Effector memory CD8-positive, alpha-beta T cell (primary cell): ENCODE measurements around the gene GMPPA.

Source experiments
- ATAC-seq: fragments of 150-1000 bp; cut with Tn5 transposase; replicated peaks from 2 replicates; pipeline ENCODE4 v1.10.0; 2021; ENCODE audit warnings: mild to moderate bottlenecking, moderate library complexity
- DNase-seq, 3 experiments: peaks; one replicate each; pipeline ENCODE4 v3.0.0; 2021
- H3K27ac Mint-ChIP-seq, 2 donors: one replicate each; pipeline ENCODE4 v1.8.0; 2022; ENCODE audit warnings: mild to moderate bottlenecking in 2 of 2, mixed read lengths in 2 of 2, moderate library complexity in 2 of 2
- H3K27me3 Mint-ChIP-seq, 2 donors: one replicate each; pipeline ENCODE4 v1.8.0; 2022; ENCODE audit warnings: mixed read lengths in 2 of 2
- H3K36me3 Mint-ChIP-seq: one replicate; pipeline ENCODE4 v1.8.0; 2022; ENCODE audit warnings: mild to moderate bottlenecking, moderate library complexity, mixed read lengths; ENCODE audit not compliant: insufficient read depth
- H3K4me1 Mint-ChIP-seq, 2 donors: one replicate each; pipeline ENCODE4 v1.8.0; 2022; ENCODE audit warnings: low read depth in 2 of 2, mixed read lengths in 2 of 2
- H3K4me3 Mint-ChIP-seq, 2 donors: one replicate each; pipeline ENCODE4 v1.8.0; 2022; ENCODE audit warnings: mild to moderate bottlenecking in 2 of 2, mixed read lengths in 2 of 2, moderate library complexity in 2 of 2
- H3K9me3 Mint-ChIP-seq, 2 donors: one replicate each; pipeline ENCODE4 v1.8.0; 2022; ENCODE audit warnings: mixed read lengths in 2 of 2

GMPPA gene

DNA sequence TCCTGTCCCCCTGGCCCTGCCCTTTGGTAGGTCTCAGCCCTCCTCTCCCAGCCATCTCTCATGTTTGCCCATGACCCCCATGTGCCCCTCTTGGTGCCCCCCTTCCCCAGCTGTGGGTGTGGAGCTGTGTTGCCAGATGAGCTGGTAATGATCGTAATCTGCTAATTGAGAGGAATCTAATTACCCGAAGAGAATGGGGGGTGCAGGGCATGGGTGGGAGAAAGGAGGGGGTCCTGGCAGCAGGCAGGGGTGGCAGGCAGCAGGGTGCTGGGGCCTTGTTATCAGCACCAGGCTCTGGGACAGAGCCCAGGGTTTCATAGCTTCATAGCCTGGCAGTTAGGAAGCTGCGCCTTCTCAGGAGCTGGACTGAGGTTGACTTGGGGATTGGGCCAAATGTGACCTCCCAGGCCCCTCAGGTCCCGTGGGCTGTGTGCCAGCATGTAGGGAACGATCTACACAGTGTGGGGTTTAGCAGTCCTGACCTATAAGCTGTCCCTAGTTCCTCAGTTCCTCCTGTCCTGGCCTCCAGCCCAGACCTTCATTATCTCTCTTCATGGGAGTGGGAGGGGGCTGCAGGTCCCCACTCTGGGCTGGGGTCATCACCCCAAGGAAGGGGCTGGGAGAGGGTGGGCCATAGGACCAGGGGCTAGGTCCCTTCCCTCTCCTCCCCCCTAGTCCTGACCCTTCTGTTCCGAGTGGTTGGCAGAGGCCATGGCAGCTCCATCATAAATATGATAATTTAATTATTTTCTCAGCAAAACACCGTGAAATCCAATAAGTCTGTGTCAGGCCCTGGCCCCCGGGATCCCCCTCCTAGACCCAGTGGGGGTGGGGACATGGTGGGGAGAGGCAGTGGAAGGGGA, 9.1 kb downstream of the GMPPA start:
- Mint-ChIP-seq H3K27me3 (peaks cover 40 to 54% of the 10 kb centered on the region in 2 donors), H3K9me3 (no peaks in the 10 kb centered on the region), H3K36me3 (peaks cover 21% of the 10 kb centered on the region), H3K4me3 (no peak overlapping the region), H3K4me1 (peaks cover 13 to 14% of the 10 kb centered on the region in 2 donors), H3K27ac (peak overlapping the region in 1 of 2 donors; percentile 17)
- ATAC-seq (no peak), DNase-seq (no peak)

DNA sequence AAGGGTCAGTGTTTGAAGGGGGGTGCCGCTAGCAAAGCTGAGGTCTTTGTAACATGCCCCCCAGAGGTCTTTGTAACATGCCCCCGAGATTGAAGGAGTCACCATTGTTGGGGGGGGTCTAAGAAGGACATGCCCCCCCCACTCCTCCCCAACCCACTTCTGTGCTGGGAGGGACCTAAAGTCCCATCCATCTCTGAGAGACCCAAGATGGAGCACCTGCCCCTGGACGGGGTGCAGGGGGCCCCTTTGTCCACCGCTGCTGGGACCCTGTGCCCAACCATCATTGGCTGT, 9.7 kb downstream of the GMPPA start:
- H3K4me3 Mint-ChIP-seq, result no peak overlapping the region
- peak overlapping the region in 1 of 2 donors; percentile 17 for H3K27ac Mint-ChIP-seq
- H3K9me3 Mint-ChIP-seq, result no peaks in the 10 kb centered on the region
- peaks cover 46 to 60% of the 10 kb centered on the region in 2 donors for H3K27me3 Mint-ChIP-seq
- ATAC-seq (no peak), DNase-seq (no peak)
- peaks cover 17 to 19% of the 10 kb centered on the region in 2 donors for H3K4me1 Mint-ChIP-seq
- H3K36me3 Mint-ChIP-seq, result peaks cover 21% of the 10 kb centered on the region

DNA sequence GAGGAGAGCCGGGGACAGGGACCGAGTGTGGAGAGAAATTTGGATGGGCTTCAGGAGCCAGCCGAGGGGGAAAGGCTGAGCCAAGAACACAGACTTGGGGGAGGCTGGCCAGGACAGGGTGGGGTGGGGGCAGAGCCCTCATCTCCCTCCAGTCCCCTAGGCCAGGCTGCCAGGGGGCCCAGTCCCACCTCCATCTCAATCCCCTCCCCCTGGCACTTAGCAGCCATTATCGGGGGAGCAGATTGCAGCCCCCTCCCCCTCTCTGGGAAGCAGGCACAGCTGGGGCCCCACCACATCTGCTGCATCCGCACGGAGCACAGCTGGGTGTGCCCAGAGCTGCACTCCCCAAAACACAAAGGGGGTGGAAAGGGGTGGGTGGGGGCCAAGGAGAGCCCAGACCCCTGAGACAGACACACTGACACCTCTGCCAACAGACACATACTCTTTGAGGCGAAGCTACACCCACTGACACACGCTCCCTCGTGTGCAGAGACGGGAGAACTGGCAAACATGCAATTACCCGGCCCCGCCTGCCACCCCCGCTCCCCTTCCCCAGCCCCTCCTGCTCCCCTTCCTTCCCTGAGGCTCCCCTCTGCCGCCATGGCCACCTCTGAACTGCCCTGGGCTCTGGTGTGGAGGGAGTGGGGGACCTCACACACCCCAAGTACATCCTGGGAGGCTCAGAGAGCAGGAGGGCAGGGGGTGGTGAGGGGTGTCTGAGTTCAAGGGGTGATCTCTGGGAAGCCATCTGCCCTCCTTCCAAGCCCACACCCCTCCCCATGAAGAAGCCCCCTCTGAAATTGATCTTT, 10.5 kb downstream of the GMPPA start:
- Mint-ChIP-seq H3K36me3 (peaks cover 19% of the 10 kb centered on the region), H3K4me3 (peak overlapping the region; percentile 63 to 67), H3K27me3 (peaks cover 53 to 68% of the 10 kb centered on the region in 2 donors), H3K27ac (no peak overlapping the region), H3K9me3 (no peaks in the 10 kb centered on the region), H3K4me1 (peaks cover 24 to 25% of the 10 kb centered on the region in 2 donors)
- DNase-seq (no peak), ATAC-seq (peak; percentile 36)

DNA sequence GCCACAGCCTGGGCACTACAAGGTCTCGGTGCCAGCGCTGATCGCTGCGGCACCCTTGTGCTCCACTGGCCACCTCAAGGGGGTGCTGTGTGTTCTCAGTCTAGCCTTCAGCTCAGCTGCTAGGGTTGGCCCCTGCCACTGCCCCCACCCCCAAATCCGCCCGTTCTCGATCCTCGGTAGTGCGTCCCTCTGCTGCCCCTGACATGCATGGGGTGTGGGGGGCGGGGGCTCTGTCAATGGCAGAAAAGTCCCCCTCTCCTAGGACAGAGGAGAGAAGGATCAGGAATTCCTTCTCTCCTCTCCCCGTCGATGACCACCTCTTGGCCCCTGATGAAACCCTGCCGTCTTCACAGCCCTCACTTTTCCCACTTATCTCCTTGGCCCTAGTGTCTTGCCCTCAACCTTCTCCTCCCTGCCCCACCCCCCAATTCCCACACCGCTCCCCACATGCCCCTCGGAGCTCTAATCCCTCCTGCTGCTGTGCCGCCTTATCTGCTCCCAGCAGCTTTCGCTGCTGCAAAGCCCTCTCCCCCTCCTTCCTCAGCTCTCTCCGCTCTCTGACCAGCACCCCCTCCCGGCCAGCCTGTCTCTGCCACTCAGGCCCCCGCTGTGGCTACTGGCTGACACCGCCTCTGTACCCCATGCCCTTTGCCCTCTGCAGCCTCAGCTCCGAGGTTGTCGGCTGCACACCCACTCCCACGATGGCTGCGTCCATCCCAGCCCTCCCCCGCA, 11.3 kb downstream of the GMPPA start:
- ATAC-seq (peak; percentile 90), DNase-seq (peak; percentile 39 to 47 (median 44))
- H3K4me1 Mint-ChIP-seq, result peaks cover 26 to 27% of the 10 kb centered on the region in 2 donors
- H3K9me3 Mint-ChIP-seq, result no peaks in the 10 kb centered on the region
- peak overlapping the region; percentile 63 to 67 for H3K4me3 Mint-ChIP-seq
- no peak overlapping the region for H3K27ac Mint-ChIP-seq
- H3K36me3 Mint-ChIP-seq, result peaks cover 16% of the 10 kb centered on the region
- peaks cover 58 to 75% of the 10 kb centered on the region in 2 donors for H3K27me3 Mint-ChIP-seq

DNA sequence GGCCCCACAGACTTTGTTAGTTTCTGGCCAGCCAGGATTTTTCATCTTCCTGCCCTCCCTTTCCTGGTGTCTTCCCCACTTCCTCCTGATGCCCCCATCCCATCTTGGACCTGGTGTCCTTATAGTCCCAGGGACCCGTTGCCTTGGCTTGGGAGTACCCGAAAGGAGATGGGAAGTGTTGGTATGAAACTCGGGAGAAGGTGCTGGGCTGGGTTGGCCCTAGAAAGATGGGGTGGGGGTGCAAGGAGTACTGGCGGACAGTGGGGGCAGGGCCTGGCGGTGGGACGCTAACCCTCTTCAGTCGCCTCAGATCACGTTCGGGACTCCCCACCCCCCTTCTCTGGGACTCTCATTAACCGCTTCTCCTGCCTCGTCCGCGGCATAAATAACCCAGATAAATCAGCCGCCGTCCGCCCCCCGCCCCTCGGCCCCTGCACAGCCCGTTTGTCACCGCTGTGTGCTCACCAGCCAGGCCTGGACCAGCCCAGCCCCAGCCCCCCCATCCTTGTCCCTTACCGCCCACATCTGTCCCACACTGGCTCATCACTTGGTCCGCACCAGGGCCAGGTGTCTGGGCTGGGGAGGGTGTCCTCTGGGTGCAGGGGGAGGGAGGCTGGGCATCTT, 11.9 kb downstream of the GMPPA start:
- no peak for ATAC-seq
- no peak for DNase-seq
- Mint-ChIP-seq H3K36me3 (peaks cover 13% of the 10 kb centered on the region), H3K4me1 (peaks cover 26 to 27% of the 10 kb centered on the region in 2 donors), H3K4me3 (peak overlapping the region; percentile 63 to 67), H3K27ac (no peak overlapping the region), H3K27me3 (peaks cover 65 to 82% of the 10 kb centered on the region in 2 donors), H3K9me3 (no peaks in the 10 kb centered on the region)

DNA sequence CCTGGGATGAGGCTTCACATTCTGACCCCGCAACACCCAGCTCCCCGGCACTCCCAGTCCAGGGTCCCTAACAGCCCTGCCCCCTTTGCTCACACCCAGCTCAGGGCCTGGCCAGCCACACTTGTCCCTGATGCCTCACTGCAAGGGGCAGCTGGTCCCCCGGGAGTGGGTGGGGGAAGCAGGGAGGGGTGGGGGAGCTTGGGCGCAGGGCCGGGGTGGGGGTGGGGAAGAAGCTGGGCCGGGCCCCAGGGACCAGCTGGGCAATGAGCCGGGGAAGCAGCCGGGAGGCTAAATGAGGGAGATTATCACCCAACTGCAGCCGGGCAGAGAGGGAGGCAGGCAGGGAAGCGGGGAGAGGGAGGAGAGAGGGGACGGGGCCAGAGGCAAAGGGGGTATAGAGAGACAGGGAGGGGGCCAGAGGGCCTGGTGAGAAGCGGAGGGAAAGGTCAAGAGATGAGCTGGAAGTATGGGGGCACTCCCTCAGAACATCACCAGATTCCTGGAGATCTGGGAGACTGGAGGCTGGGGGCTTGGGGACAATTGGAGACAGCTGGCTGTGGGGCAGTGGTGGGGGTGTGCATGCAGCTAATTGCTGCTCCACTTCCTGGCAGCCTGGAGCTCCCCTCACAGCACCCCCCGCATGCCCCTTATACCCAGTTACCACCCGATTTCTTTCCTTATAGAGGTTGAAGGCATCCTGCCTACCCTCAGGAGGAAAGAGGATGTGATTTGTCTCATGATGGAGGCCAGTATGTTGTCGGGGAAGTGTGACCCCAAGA, 13.0 kb downstream of the GMPPA start:
- peaks cover 7% of the 10 kb centered on the region for H3K36me3 Mint-ChIP-seq
- no peak overlapping the region for H3K4me3 Mint-ChIP-seq
- H3K27ac Mint-ChIP-seq, result no peak overlapping the region
- ATAC-seq (no peak), DNase-seq (no peak)
- H3K27me3 Mint-ChIP-seq, result peaks cover 76 to 93% of the 10 kb centered on the region in 2 donors
- no peaks in the 10 kb centered on the region for H3K9me3 Mint-ChIP-seq
- H3K4me1 Mint-ChIP-seq, result peaks cover 27 to 29% of the 10 kb centered on the region in 2 donors

DNA sequence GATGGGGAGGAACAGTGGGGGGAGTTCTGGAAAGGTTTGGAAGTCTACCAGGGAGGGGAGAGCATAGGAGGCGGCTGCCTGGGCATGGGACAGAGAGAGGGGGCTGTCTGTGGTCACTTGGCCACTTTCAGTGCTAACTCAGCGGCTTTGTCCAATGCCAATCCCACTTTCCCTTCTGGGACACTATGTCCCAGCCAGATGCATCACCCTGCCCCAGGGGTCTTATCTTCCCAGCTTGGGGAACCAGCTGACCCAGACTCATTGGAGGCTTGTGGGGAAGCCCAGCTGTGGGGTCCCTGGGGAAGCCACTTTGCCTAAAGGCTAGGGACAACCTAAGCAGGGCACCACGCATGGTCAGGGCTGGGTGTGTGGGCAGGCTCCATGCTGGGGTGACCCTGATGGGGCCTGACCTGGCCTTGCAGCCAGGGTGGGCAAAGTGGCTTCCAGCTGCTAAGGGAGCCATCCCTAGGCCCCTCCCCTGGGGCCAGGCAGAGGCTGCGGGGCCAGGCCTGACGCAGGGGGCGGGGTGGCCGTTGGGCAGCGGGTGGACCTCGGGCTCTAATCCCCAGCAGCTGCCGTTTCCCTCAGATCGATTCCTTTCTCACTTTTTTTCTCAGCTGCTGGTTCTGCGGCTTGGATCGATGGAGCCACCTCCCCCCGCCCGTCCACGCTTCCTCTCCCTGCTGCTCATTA, 14.0 kb downstream of the GMPPA start:
- DNase-seq (no peak), ATAC-seq (no peak)
- Mint-ChIP-seq H3K9me3 (no peaks in the 10 kb centered on the region), H3K27ac (no peak overlapping the region), H3K4me3 (no peak overlapping the region), H3K27me3 (peaks cover 86 to 95% of the 10 kb centered on the region in 2 donors), H3K4me1 (peaks cover 25 to 27% of the 10 kb centered on the region in 2 donors), H3K36me3 (peaks cover 2% of the 10 kb centered on the region)

DNA sequence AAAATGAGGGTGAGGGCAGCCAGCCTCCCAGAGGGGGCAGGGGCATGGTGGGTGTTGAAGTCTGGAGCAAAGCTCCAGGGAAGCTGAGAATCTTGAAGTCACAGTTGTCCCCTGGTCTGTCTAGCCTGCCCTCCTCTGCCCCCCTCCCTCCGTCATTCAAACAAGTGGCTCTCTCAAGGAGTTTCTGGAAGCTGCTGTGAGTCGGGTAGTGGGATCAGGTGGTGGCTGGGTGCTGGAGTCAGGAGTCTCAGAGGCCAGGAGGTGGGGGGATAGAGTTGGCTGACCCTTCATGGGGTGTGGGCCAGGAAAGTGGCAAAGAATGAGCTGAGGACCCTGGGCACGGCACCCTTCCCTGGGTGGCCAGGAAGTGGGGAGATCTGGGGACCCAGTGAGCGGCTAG, 15.1 kb downstream of the GMPPA start:
- Mint-ChIP-seq H3K4me1 (peaks cover 25 to 27% of the 10 kb centered on the region in 2 donors), H3K9me3 (no peaks in the 10 kb centered on the region), H3K27ac (no peak overlapping the region), H3K36me3 (peaks cover 2% of the 10 kb centered on the region), H3K4me3 (peak overlapping the region in 1 of 2 donors; percentile 7), H3K27me3 (peaks cover 90 to 97% of the 10 kb centered on the region in 2 donors)
- ATAC-seq (no peak), DNase-seq (no peak)

DNA sequence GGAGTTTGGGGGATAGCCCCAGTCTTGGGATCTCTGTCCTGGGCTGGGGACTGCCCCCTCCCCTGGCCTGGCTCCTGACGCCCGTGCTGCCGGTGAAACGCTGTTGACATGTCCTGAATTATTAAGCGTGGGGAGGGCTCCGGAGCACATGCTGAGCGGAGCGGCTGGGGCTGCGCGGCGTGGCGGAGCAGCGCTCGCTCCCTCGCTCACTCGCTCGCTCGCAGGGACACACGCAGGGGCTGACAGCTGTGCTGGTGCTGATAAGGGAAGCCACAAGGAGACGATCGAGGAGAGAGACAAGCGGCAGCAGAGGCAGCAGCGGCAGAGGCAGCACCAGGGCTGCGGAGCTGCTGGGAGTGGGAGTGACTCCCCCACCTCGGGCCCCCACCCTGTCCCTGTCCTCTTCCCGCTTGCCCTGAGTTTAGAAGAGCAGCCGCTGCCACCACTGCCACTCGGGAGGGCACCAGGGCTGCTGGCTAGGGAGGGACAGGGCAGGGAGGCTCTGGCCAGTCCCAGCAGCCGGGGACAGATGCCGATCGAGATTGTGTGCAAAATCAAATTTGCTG, 15.6 kb downstream of the GMPPA start, which contains the start of gene ASIC4:
ASIC4 (plus strand) TSS at position 287 of the 566 bp plus-strand sequence; CDS start at position 530, 243 bp downstream.
- DNase-seq (no peak), ATAC-seq (no peak)
- H3K4me3 Mint-ChIP-seq, result peak within 1 kb of the TSS in 1 of 2 donors; percentile 7
- H3K4me1 Mint-ChIP-seq, result peaks cover 25 to 27% of the 10 kb centered on the region in 2 donors
- no peaks in the 10 kb centered on the region for H3K9me3 Mint-ChIP-seq
- peaks cover 93 to 100% of the 10 kb centered on the region in 2 donors for H3K27me3 Mint-ChIP-seq
- peaks cover 2% of the 10 kb centered on the region for H3K36me3 Mint-ChIP-seq
- H3K27ac Mint-ChIP-seq, result no peak within 1 kb of the TSS

DNA sequence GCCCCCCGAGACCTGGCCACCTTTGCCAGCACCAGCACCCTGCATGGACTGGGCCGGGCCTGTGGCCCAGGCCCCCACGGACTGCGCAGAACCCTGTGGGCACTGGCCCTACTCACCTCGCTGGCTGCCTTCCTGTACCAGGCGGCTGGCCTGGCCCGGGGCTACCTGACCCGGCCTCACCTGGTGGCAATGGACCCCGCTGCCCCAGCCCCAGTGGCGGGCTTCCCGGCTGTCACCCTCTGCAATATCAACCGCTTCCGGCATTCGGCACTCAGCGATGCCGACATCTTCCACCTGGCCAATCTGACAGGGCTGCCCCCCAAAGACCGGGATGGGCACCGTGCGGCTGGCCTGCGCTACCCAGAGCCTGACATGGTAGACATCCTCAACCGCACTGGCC, 16.1 kb downstream of the GMPPA start:
- no peak overlapping the region for H3K4me3 Mint-ChIP-seq

DNA sequence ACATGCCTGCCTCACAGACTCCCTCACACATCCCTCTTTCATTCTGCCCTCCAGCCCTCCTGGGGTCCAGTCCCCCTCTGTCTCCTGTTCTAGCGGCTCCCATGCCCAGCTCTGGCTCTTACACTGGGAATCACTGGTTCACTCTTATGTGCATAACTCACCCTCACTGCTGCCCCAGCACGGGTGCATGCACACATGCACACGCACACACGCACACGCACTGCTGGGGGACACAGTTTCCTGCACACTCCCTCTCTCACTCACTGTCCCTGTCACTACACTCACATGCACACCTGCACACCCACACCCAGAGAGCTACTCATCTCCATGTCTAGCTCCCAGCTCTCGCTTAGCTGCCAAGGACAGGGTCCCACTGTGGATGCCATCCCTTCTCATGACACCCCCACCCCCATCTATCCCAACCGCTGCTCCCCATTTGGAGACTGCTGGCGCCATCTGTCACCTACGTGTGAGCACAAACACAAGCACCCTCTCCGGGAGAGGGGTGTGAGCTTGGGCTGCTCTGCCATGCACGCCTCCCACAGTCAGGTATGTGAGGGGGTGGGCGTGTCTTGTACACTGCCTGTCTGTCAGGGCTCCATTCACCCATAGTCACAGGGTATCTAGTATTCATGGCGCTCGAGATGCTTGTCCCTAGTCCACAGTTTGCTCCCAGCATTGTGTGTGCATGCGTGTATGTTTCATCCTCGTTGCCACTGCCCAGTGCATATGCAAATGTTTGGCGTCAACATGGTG, 17.4 kb downstream of the GMPPA start:
- ATAC-seq (no peak), DNase-seq (no peak)
- Mint-ChIP-seq H3K27me3 (peaks cover 91 to 100% of the 10 kb centered on the region in 2 donors), H3K36me3 (peaks cover 2% of the 10 kb centered on the region), H3K4me3 (no peak overlapping the region), H3K4me1 (peaks cover 14 to 15% of the 10 kb centered on the region in 2 donors), H3K27ac (no peak overlapping the region), H3K9me3 (no peaks in the 10 kb centered on the region)

More for the DNA sequence above, 16.1 kb downstream of the GMPPA start:
- H3K36me3 Mint-ChIP-seq, result peaks cover 2% of the 10 kb centered on the region
- no peaks in the 10 kb centered on the region for H3K9me3 Mint-ChIP-seq
- DNase-seq (no peak), ATAC-seq (no peak)
- H3K4me1 Mint-ChIP-seq, result peaks cover 21 to 22% of the 10 kb centered on the region in 2 donors
- H3K27ac Mint-ChIP-seq, result no peak overlapping the region
- H3K27me3 Mint-ChIP-seq, result peaks cover 92 to 100% of the 10 kb centered on the region in 2 donors
